Measurements from ENCODE around the gene PINK1. TPM values are rescaled to one million over a fixed set of nuclear protein-coding genes. Genes with fewer than 3 reads are reported as not detected.
A peak's percentile ranks its signal among the peaks of the same experiment; 100 is the strongest.

The PINK1 gene
- total and polyA plus RNA-seq, 8 donors: 28.6 to 56.3 (median 35.3) TPM

DNA sequence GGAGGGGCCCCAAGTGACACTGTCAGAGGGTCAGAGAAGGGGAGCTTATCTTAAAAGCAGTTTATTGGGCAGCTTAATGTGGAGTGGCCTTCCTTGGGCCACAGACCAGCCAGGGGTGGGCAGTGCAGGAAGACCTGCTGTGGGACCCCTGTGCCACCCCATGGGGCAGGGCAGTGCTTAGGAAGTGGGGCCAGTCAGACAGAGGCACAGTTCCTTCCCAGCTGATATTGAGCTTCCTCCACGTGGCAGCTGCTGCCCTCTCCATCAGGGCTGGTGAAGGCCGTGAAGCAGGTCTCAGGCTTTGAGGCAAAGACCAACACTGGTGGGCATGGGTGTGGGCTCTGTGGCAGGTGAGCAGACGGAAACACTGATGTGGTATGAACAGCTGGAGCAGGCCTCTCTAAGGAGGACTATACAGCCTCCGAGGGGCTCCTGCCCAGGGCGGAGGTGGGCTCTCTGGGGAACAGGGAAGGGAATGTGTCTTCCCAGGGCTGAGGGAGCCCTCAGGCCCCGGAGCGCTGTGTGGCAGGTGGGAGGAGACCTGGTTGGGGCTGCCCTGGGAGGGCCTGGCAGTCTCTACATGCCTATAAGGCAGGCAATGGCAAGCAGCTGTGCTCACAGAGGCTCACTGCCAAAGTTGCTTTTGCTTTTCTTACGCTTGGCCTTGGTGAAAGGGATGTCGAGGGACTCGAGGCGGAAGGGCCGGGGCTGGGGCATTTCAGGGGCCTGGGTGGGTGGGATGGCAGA lies 30.9 kb downstream of the PINK1 start:
- Histone ChIP-seq H3K36me3 (no peaks in the 10 kb centered on the region), H3K27ac (no peak overlapping the region), H3K27me3 (no peaks in the 10 kb centered on the region), H3K4me3 (no peak overlapping the region), H3K9me3 (no peaks in the 10 kb centered on the region), H3K4me1 (peaks cover 13 to 17% of the 10 kb centered on the region in 2 donors)
- DNase-seq (no peak), ATAC-seq (no peak)
- intact Hi-C loops (cut with DNase I): no loop called here
- TF ChIP-seq, protein P1, sequence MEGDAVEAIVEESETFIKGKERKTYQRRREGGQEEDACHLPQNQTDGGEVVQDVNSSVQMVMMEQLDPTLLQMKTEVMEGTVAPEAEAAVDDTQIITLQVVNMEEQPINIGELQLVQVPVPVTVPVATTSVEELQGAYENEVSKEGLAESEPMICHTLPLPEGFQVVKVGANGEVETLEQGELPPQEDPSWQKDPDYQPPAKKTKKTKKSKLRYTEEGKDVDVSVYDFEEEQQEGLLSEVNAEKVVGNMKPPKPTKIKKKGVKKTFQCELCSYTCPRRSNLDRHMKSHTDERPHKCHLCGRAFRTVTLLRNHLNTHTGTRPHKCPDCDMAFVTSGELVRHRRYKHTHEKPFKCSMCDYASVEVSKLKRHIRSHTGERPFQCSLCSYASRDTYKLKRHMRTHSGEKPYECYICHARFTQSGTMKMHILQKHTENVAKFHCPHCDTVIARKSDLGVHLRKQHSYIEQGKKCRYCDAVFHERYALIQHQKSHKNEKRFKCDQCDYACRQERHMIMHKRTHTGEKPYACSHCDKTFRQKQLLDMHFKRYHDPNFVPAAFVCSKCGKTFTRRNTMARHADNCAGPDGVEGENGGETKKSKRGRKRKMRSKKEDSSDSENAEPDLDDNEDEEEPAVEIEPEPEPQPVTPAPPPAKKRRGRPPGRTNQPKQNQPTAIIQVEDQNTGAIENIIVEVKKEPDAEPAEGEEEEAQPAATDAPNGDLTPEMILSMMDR (IDR thresholded peaks at IDR 0.05): no peak

DNA sequence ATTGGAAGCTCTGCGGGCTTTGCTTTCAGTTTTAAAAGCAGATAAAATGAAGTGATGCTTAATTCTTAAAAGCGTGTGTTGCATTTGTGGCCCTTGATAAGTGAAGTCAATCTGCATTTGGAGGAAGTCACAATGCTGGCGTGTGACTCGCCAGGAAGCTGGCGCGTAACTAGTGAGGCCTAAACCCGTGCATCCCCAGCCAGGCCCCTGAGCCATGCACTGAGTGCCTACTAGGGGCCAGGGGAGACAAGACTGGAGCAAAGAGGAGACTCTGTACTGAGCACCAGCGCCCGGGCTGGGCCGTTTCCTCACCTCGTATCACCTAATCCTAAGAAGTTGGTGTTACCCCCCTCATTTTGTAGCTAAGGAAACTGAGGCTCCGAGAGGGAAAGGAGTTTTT lies 32.5 kb downstream of the PINK1 start:
- H3K9me3 ChIP-seq: no peaks in the 10 kb centered on the region
- DNase-seq (no peak), ATAC-seq (no peak)
- H3K4me1 ChIP-seq: peaks cover 2 to 4% of the 10 kb centered on the region in 2 donors
- intact Hi-C loops (cut with DNase I): no loop called here
- peak overlapping the region in 1 of 2 donors; percentile 59 for H3K27ac ChIP-seq
- peaks cover 0 to 7% of the 10 kb centered on the region in 2 donors for H3K36me3 ChIP-seq
- H3K4me3 ChIP-seq: no peak overlapping the region
- TF ChIP-seq, protein P1 (IDR thresholded peaks at IDR 0.05): no peak
- H3K27me3 ChIP-seq: no peaks in the 10 kb centered on the region

DNA sequence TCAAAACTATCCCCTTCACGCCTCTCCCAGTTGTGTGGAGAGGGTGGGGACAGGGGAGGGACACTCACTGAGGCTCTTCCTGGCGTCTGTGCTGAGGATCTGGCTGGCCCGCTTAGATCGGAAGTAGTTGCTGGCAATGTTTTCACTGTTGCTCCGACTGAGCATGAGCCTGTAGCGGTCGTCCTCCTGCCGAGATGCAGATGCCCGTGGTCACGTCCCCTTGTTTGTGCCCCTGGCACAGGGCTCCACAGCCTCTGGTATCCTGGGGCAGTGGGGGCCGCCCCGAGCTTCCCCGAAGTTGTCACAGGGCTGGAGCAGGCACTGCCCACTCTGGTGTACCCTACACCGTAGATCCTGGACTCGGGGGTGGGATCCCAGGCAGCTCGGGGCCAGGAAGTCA lies 32.9 kb downstream of the PINK1 start:
- TF ChIP-seq, protein P1 (IDR thresholded peaks at IDR 0.05): no peak
- H3K4me3 ChIP-seq: no peak overlapping the region
- DNase-seq (no peak), ATAC-seq (no peak)
- intact Hi-C loops (cut with DNase I): no loop called here
- H3K27ac ChIP-seq: peak overlapping the region in 1 of 2 donors; percentile 59
- H3K9me3 ChIP-seq: no peaks in the 10 kb centered on the region
- H3K36me3 ChIP-seq: peaks cover 0 to 8% of the 10 kb centered on the region in 2 donors
- H3K4me1 ChIP-seq: peaks cover 0 to 4% of the 10 kb centered on the region in 2 donors
- H3K27me3 ChIP-seq: no peaks in the 10 kb centered on the region

DNA sequence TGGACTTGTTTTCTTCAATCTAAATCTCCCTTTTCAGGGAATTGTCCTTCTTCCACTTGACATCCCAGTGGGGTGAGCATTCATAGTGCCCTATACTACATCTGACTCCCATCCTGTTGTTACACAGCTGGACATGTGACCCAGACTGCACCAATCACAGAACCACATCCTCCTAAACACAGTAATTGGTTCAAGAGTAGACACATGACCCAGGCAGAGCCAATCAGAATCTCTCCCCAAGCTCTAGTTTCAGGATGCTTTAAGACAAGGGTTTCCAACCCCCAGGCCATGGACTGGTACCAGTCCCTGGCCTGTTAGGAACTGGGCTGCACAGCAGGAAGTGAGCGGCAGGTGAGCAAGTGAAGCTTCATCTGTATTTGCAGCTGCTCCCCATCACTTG lies 33.5 kb downstream of the PINK1 start:
- Histone ChIP-seq H3K36me3 (peaks cover 0 to 8% of the 10 kb centered on the region in 2 donors), H3K9me3 (no peaks in the 10 kb centered on the region), H3K4me1 (peaks cover 0 to 3% of the 10 kb centered on the region in 2 donors), H3K4me3 (no peak overlapping the region), H3K27ac (no peak overlapping the region), H3K27me3 (no peaks in the 10 kb centered on the region)
- no peak for ATAC-seq
- TF ChIP-seq, protein P1 (IDR thresholded peaks at IDR 0.05): no peak
- intact Hi-C loops (cut with DNase I): no loop called here
- no peak for DNase-seq

DNA sequence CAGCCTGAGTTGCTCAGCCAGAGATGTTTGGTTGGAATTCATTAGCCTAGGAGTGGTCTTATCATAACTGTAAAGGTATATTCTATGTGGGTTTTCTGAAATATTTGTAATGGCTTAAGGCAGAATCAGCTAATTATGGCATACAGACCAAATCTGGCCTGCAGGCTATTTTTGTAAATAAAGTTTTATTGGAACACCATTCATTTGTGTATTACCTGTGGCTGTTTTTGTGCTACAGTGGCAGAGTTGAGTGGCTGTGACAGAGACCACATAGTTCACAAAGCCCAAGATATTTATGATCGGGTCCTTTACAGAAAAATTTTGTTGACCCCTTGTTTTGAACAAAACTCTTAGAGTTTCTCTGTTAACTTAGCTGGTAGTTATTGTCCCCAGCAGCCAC lies 35.3 kb downstream of the PINK1 start:
- H3K36me3 ChIP-seq: peaks cover 0 to 8% of the 10 kb centered on the region in 2 donors
- no peak overlapping the region for H3K4me3 ChIP-seq
- no peaks in the 10 kb centered on the region for H3K9me3 ChIP-seq
- H3K4me1 ChIP-seq: no peaks in the 10 kb centered on the region
- intact Hi-C loops (cut with DNase I): no loop called here
- DNase-seq: no peak
- TF ChIP-seq, protein P1 (IDR thresholded peaks at IDR 0.05): no peak
- H3K27me3 ChIP-seq: no peaks in the 10 kb centered on the region
- H3K27ac ChIP-seq: no peak overlapping the region
- no peak for ATAC-seq

Measured in left lung (tissue), 10 donors.